K562 (cell line): ENCODE measurements around the gene SUDS3. TPM values are rescaled to one million over a fixed set of nuclear protein-coding genes. Genes with fewer than 3 reads are reported as not detected.

ENCODE experiments used
- AFF4 ChIP-seq: sonication (generic); formaldehyde crosslinking; IDR thresholded peaks from 2 replicates; pipeline ENCODE4 v1.8.0; 2023; ENCODE audit warnings: mild to moderate bottlenecking, missing genetic modification reagents
- CTBP1 ChIP-seq: fragments of 450-650 bp; IDR thresholded peaks from 2 replicates; pipeline ENCODE4 v1.6.1; 2016; ENCODE audit warnings: borderline replicate concordance
- CTCF ChIP-seq, 3 experiments: IDR thresholded peaks in 2 of 3; conservative IDR thresholded peaks in 1 of 3; 2 replicates each; pipeline ENCODE4 v1.5.1; 2011 to 2012; ENCODE audit warnings: low read length in 3 of 3, mild to moderate bottlenecking in 3 of 3, control low read depth in 2 of 3, improper control_type of control experiment in 1 of 3, inconsistent platforms in 1 of 3, low read depth in 1 of 3, mixed read lengths in 1 of 3, moderate library complexity in 1 of 3; ENCODE audit not compliant: insufficient read depth in 2 of 3
- ELF2 ChIP-seq: fragments of 250-450 bp; sonication (Bioruptor Pico); IDR thresholded peaks from 2 replicates; pipeline ENCODE4 v1.5.0; 2021; ENCODE audit warnings: mild to moderate bottlenecking
- FOXK2 ChIP-seq, 2 experiments: fragments of 450-650 bp; IDR thresholded peaks in 1 of 2; conservative IDR thresholded peaks in 1 of 2; 2 replicates each; pipeline ENCODE4 v1.6.1; 2016; ENCODE audit warnings: low read depth in 2 of 2, mild to moderate bottlenecking in 1 of 2
- GTF2B ChIP-seq: IDR thresholded peaks from 2 replicates; pipeline ENCODE4 v1.6.1; 2011; ENCODE audit not compliant: insufficient read length; ENCODE audit errors: extremely low read depth
- POLR3G ChIP-seq: IDR thresholded peaks from 2 replicates; pipeline ENCODE4 v1.6.1; 2011; ENCODE audit not compliant: insufficient read length, insufficient replicate concordance; ENCODE audit errors: extremely low read depth
- RAD21 ChIP-seq, 2 experiments: fragments of 250-450 bp in 1 of 2; fragments of 450-650 bp in 1 of 2; sonication (Bioruptor Pico) in 1 of 2; formaldehyde crosslinking in 1 of 2; IDR thresholded peaks in 1 of 2; conservative IDR thresholded peaks in 1 of 2; 2 replicates each; pipeline versions ENCODE4 v1.4.0 to v1.8.0; 2020 to 2022; ENCODE audit warnings: mild to moderate bottlenecking in 2 of 2, moderate library complexity in 1 of 2
- SMC3 ChIP-seq: conservative IDR thresholded peaks from 2 replicates; pipeline ENCODE4 v1.6.1; 2011; ENCODE audit warnings: low read depth, low read length, improper control_type of control experiment; ENCODE audit not compliant: insufficient read depth
- SNIP1 ChIP-seq: fragments of 450-650 bp; IDR thresholded peaks from 2 replicates; pipeline ENCODE4 v1.7.1; 2017; ENCODE audit warnings: low read depth, mild to moderate bottlenecking
- SOX6 ChIP-seq: fragments of 450-650 bp; IDR thresholded peaks from 2 replicates; pipeline ENCODE4 v1.6.1; 2014; ENCODE audit warnings: mild to moderate bottlenecking
- THRB ChIP-seq: fragments of 450-650 bp; formaldehyde crosslinking; conservative IDR thresholded peaks from 2 replicates; pipeline ENCODE4 v1.4.0; 2022; ENCODE audit warnings: mild to moderate bottlenecking, missing genetic modification characterization
- ZFP36 ChIP-seq: fragments of 150-350 bp; IDR thresholded peaks from 2 replicates; pipeline ENCODE4 v1.6.1; 2018; ENCODE audit warnings: low read length, low read depth; ENCODE audit not compliant: partially characterized antibody
- ZNF184 ChIP-seq: sonication (generic); formaldehyde crosslinking; IDR thresholded peaks from 2 replicates; pipeline ENCODE4 v1.5.0; 2020; ENCODE audit warnings: missing genetic modification reagents
- ZNF277 ChIP-seq: fragments of 250-450 bp; sonication (Bioruptor Pico); IDR thresholded peaks from 2 replicates; pipeline ENCODE4 v1.8.0; 2022; ENCODE audit warnings: inconsistent platforms, mild to moderate bottlenecking, moderate library complexity, borderline replicate concordance
- ZNF507 ChIP-seq: conservative IDR thresholded peaks from 2 replicates; pipeline ENCODE4 v1.6.1; 2017; ENCODE audit warnings: missing genetic modification characterization, missing compliant biosample characterization
- ZNF561 ChIP-seq: fragments of 450-650 bp; formaldehyde crosslinking; conservative IDR thresholded peaks from 2 replicates; pipeline ENCODE4 v1.4.0; 2020; ENCODE audit warnings: mild to moderate bottlenecking, moderate library complexity
- ZNF699 ChIP-seq: fragments of 250-450 bp; sonication (Bioruptor Pico); IDR thresholded peaks from 2 replicates; pipeline ENCODE4 v1.8.0; 2021; ENCODE audit warnings: mild to moderate bottlenecking, moderate library complexity; ENCODE audit not compliant: insufficient replicate concordance
- ZSCAN32 ChIP-seq: fragments of 450-650 bp; formaldehyde crosslinking; IDR thresholded peaks from 2 replicates; pipeline ENCODE4 v1.4.0; 2020; ENCODE audit warnings: mild to moderate bottlenecking, moderate library complexity
- polyA plus RNA-seq, 8 experiments: library from polyadenylated mRNA; depleted of rRNA in 4 of 8; stranded (reverse) in 5 of 8; unstranded in 3 of 8; fragments of >200 nt; fragmentation: Nextera tagmentation in 2 of 8; fragmentation: Illumina TruSeq in 1 of 8; extraction: Ambion mirVana in 2 of 8; extraction: Trizol in 1 of 8; gene quantifications; 2 replicates each; pipeline versions ENCODE4 v1.2.1 to v1.2.3, GENCODE V29; 2011 to 2014; ENCODE audit warnings: inconsistent platforms in 1 of 8, missing spikeins in 1 of 8
- total RNA-seq, 7 experiments: library from RNA; depleted of rRNA in 6 of 7; stranded (reverse); fragments of >200 nt in 6 of 7; fragmentation: Illumina TruSeq in 2 of 7; extraction: Trizol in 2 of 7; gene quantifications; 2 replicates each; pipeline versions ENCODE4 v1.2.1 to v1.2.3, GENCODE V29; 2011 to 2021; ENCODE audit warnings: low replicate concordance in 1 of 7

The SUDS3 gene
- total and polyA plus RNA-seq, 9 of the 15 experiments (the other 6 are each of a cell fraction or from before 2014, with no cell fraction given): 6.6 to 30.5 (median 23.3) TPM

- TF ChIP-seq CTCF (IDR thresholded peaks at IDR 0.05 in 2 of 3, conservative IDR thresholded peaks at IDR 0.05 in 1 of 3; ENCODE audit: insufficient read depth in 2 of 3, low read depth in 1 of 3, low read length in 3 of 3) (peak; percentile 62 to 89 (median 86)), POLR3G (no peak), ELF2 (CRISPR knock-in tag) (no peak), GTF2B (no peak), ZFP36 (no peak), ZSCAN32 (CRISPR knock-in tag) (no peak), ZNF277 (CRISPR knock-in tag) (no peak), RAD21 (CRISPR knock-in tag; conservative IDR thresholded peaks at IDR 0.05 in 1 of 2, IDR thresholded peaks at IDR 0.05 in 1 of 2) (peak in 1 of 2 experiments; percentile 36; a peak in 3 of 4 replicates), SOX6 (no peak), AFF4 (CRISPR knock-in tag) (no peak), FOXK2 (conservative IDR thresholded peaks at IDR 0.05 in 1 of 2, IDR thresholded peaks at IDR 0.05 in 1 of 2; ENCODE audit: low read depth in 2 of 2) (0 out of 4 replicates have a peak, but pooled peaks of 1 of the 2 experiments have one; percentile 24), SMC3 (peak; percentile 59; the same call in 1 of the 2 replicates), THRB (CRISPR knock-in tag) (no peak), ZNF699 (CRISPR knock-in tag) (no peak), ZNF507 (tag) (no peak), ZNF561 (CRISPR knock-in tag) (no peak), ZNF184 (no peak), CTBP1 (no peak), SNIP1 (no peak)
Observed at GRCh38 chr12:118377884-118378470, 1.6 kb downstream of the SUDS3 start (continued).
